ENCODE data around the gene CDC14A. TPM values are rescaled to one million over a fixed set of nuclear protein-coding genes. Genes with fewer than 3 reads are reported as not detected.
"Not testable (repeated sequence)": the region's sequence is repeated elsewhere in the genome, so short reads cannot be mapped to it uniquely, and the experiment has no call there.

Gene CDC14A, protein sequence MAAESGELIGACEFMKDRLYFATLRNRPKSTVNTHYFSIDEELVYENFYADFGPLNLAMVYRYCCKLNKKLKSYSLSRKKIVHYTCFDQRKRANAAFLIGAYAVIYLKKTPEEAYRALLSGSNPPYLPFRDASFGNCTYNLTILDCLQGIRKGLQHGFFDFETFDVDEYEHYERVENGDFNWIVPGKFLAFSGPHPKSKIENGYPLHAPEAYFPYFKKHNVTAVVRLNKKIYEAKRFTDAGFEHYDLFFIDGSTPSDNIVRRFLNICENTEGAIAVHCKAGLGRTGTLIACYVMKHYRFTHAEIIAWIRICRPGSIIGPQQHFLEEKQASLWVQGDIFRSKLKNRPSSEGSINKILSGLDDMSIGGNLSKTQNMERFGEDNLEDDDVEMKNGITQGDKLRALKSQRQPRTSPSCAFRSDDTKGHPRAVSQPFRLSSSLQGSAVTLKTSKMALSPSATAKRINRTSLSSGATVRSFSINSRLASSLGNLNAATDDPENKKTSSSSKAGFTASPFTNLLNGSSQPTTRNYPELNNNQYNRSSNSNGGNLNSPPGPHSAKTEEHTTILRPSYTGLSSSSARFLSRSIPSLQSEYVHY
- 13.1 and 20.6 TPM in 2 replicates for total RNA-seq

DNA sequence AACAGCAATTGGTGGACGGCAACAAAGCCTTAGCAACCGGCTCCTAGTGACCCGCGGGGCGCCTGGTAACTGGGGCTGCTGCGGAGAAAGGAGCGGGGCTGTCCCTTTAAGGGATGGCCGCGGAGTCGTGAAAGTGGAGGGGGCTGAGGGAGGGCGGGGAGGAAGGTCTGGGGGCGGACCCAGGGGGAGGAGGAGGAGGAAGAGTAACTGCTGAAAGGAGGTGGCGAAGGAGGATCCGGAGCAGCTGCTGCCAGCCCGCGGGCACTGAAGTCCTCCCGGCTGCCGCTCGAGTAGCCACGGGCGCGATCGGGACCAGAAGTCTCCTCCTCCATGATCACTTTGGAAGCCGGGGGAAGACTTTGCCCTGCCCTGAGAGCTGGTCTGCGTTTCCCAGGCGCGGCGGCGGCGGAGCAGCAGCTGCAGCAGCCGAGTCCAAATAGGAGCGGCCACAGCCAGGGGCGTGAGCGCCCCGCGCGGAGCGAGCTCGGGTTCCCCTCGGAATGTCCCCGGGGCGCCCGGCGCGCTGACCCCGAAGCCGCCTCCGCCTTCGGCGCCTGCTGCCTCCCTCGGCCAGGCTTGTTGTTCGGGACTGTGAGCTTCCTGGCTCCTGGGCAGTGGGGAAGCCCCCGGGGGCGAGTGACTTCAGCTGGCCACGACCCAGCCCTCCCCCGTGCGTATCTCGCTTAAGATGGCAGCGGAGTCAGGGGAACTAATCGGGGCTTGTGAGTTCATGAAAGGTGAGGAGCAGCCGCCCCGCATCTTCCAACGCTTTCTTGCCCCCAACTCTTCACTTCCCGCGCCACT is at the start of gene CDC14A:
Gene CDC14A (plus strand): TSS at position 240 of the 804 bp plus-strand sequence. CDS start 449 bp downstream, at position 689.
- DNase-seq: peak; percentile 97

DNA sequence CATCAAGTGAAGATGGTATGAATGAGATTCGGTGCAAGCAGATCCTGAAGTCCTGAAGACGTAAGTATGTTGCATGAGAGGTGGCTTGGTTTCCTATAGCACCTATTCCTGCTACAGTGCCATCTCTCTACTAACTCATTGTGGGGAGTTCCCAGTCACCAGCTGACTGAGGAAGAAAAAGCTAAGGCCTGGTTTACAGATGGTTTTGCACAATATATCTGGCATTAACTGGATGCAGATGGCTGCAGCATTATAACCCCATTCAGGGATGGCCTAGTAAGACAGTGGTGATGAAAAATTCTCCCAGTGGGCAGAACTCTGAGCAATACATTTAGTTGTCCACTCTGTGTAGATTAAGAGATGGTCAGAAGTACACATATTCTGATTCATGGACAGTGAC is 49.6 kb upstream of the CDC14A start:
- no peak for DNase-seq

DNA sequence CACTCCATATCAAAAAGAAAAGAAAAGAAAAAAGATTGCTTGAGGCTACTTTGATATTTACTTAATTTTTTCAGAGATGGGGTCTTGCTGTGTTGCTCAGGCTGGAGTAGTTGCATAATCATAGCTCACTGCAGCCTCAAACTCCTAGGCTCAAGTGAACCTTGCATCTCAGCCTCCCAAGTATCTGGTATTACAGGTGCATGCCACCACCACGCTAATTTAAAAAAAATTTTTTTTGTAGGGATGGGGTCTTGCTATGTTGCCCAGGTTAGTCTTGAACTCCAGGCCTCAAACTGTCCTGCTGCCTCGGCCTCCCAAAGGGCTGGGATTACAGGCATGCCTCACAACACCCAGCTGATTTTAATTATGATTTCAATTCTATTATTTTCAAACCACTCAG is 48.1 kb upstream of the CDC14A start:
- DNase-seq: no peak

DNA sequence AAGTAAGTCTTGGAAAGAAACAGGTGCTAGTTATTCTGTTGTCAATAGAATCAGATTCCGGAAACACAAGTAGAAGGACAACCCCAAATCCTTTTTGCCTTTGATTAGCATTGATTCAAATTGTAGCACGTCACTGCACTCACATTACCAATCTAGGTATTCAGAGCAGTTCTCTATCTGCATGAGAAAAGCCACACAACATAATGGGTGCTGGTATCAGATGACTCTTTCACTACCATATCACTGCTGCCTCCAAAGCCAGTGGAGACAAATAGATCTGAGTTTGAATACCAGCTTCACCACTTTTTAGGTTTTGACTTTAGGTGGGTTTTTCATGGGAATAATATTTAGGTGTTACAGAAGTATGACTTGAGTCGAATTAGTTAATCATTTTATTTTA is 47.4 kb upstream of the CDC14A start:
- DNase-seq: no peak

DNA sequence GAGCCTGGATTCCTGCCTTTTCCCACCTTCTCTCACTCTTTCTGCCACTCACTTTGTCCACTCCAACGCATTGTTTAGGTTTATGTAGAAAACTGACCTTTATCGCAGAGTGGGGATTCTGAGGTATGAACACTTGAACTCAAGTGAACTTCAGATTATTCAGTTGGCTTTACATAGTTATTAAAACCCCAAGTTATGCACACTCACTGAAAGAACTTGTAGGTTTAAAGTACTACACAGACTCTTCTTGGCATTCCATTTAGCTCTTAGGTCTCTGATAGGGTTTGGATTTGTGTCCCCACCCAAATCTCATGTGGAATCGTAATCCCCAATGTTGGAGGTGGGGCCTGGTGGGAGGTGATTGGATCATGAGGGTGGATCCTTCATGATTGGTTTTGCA is 46.4 kb upstream of the CDC14A start:
- no peak for DNase-seq

DNA sequence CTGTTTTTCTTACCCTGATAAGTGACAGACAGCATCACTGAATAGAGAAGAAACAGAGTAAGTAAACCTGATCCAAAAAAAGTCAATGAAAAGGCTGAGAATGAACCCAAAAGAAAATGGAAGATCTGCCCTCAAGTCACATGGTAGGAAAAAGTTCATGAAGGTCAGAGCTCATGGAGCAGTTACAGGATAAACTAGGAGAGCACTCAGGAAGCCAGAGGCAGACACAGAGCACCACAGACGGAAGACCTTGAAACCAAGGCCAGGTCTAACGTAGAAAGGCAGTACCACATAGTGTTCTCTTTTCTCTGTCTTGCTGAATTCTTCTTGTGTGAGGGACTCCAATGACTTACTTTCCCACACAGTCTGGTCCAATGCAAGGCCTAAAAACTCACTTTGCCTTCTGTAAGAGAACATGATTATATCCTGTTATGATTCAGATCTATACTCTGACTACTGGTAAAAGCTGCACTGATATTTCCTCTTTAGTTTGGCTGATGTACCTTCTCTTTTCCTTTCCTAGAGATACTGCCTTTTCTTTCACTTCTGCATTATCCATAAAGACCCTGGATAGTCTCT is 45.5 kb upstream of the CDC14A start:
- peak; percentile 75 for DNase-seq

DNA sequence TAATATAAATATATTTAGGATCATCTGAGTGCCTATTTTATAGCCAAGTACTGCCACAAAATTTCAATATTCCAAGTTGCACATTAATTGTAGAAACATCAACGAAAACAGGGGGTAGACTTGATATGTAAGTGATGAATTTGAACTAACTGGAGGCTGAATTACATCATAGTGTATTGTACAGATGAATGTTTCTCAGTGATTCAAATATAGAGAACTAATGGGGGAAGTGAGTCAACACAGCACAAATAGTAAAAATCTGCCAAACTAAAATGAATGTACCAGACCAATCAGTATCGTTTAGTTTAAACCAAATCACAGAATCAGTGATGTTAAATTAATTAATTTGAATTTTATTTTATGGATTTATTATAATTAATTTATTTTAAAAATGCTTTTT is 43.5 kb upstream of the CDC14A start:
- peak; percentile 81 for DNase-seq

DNA sequence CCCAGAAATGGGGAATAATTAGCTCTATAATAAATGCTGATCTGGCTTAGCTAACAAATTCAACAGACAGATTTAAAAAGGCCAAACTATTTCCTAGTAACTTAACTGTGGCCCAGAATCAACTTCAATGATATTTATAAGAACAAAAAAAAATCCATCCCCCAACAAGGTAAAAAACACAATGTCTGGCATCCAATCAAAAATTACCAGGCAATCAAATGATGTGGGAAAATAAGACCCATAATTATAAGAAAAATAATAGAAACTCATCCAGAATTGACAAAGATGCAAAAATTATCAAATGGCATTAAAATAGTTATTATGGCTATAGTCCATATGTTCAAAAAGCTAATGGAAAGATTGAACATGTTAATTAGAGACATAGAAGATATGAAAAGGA is 42.4 kb upstream of the CDC14A start:
- DNase-seq: no peak

DNA sequence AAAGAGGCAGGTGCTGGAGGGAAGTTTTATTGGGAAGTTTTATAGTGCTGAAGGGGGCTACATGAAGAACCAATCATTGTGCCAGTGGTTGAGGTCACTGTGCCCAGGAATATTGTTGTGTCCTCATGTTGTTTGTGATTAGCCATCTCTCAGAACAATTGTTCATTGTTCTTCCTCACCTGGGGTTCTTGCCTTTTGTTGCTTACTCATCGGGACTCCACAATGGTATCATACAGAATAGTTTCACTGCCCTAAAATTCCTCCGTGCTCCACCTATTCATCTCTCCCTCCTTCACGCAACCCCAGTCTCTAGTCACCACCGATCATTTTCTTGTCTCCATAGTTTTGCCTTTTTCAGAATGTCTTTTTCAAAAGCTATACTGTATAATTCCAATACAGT is 38.9 kb upstream of the CDC14A start:
- peak; percentile 23 for DNase-seq

DNA sequence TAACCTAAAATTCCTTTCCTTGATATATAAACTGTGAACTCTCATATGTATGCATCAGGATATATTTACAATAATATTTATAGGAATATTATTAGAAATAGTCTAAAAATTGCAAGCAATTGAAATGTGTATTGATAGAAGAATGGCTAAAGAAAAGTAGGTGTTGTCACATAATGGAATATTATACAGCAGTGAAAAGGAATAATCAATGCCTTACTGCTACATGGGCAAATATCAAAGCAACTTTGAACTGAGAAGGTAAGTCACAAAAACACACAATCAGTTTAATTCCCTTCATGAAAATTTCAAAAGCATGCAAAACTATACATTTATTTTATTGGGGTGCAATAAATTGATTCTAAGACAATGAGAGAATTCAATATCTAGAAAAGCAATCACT is 35.7 kb upstream of the CDC14A start:
- DNase-seq: no peak

DNA sequence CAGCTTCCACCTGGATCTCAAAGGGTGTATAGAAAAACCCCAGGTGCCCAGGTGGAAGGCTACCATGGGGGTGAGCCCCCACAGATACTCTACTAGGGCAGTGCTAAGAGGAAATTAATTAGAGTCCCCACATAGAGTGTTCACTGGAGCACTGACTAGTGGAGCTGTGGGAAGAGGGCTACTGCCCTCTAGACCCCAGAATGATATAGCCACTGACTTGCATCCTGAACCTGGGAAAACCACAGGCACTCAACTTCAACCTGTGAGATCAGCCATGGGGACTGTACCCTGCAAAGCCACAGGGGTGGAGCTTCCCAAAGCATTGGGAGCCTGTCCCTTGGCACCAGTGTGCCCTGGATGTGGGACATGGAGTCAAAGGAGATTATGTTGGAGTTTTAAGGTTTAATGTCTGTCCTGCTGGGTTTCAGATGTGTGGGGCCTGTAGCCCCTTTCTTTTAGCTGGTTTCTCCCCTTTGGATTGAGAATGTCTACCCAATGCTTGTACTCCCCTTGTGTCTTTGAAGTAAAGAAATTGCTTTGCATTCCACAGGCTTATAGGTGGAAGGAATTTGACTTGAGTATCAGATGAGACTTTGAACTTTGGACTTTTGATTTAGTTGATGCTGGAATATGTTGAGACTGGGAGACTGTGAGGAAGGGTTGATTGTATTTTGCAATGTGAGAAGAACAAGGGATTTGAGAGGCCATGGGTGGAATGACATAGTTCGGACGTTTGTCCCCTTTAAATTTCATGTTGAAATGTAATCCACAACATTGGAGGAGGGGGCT is 31.8 kb upstream of the CDC14A start:
- DNase-seq: no peak

DNA sequence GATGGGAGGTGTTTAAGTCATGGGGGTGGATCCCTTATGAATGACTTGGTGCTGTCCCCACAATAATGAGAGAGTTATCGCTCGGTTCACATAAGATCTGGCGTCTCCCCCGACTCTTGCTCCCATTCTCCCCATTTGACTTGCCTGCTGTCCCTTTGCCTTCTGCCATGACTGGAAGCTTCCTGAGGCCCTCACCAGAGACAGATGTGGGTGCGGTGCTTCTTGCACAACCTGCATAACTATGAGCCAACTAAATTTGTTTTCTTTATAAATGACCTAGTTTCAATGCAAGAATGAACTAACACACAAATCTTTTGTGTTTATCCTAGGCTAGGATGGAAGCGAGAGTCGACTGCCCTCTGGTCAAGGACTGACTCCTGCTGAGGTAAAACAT is 31.2 kb upstream of the CDC14A start:
- no peak for DNase-seq

DNA sequence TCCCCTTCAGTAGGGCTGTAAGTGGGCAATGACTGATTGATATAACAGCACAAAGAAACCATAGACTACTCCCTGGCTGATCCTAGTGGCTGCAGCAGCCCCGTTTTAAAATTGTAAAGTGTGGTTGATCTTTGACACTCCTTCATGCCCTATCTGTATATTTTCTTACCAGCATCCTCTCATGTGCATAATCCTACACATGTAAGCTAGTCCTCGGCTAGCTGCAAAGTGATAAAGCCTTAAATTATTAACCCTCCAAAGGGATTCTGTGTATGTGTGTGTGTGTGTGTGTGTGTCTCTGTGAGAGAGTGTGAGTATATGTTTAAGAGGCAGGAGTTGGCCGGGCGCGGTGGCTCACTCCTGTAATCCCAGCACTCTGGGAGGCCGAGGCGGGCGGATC is 30.8 kb upstream of the CDC14A start:
- no peak for DNase-seq

DNA sequence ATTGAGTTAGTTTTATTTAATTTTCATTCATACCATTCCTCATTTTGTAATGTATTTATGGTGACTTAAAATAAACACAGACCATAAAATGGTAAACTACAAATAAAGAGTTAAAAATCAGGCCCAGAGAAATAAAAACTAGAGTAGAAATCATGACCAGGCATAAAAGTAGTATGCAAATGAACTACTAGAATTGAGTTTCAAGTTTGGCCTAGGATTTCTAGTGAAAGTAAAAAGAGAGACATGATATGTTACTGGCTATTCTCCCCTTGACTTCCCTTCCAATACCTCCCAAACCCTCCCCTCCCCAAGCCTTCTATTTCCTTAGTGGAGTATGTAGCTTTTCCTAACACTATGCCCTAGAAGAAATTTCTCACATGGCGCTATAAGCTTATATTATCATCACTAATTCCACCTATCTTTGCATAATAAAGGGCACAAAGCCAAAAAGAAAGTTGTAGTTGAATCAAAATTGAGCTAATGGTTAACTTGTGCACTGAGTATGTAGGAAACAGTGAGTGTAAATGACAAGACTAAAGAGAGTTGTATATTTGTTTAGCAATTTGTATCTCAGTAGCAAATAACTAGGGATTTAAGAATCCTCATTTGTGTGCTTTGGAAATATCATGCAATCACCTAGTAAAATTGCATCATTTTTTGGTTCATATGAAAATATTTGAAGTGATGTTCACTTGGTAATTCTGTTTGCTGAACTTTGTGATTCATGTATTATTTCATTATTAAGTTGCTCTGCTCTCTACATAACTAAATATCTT is 29.7 kb upstream of the CDC14A start:
- DNase-seq: no peak

DNA sequence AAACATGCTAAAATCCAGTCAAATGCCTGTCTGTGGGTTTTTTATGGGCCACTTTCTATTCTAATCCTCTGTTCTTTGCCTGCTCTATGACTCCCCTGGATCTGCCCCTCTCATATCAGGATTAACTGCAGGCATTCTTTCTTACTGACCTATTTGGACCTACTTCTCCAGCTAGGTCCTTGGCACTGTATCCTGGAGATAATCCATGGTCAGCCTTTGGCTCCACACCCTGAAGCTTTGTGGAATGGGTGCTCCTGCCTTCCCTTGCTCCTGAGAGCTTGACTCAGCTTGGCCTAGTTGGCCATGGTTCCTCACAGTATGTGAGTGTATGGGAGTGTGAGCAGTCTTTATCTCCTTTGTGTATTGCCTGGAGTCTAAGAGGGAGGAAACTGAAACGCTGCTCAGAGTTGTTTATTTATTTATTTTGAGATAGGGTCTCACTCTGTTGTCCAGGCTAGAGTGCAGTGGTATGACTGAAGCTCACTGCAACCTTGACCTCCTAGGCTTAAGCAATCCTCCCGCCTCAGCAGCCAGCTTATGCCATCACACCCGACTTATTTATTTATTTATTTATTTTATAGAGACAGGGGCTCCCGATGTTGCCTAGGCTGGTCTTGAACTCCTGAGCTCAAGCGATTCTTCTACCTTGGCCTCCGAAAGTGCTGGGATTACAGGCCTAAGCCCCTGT is 28.7 kb upstream of the CDC14A start:
- DNase-seq: no peak

DNA sequence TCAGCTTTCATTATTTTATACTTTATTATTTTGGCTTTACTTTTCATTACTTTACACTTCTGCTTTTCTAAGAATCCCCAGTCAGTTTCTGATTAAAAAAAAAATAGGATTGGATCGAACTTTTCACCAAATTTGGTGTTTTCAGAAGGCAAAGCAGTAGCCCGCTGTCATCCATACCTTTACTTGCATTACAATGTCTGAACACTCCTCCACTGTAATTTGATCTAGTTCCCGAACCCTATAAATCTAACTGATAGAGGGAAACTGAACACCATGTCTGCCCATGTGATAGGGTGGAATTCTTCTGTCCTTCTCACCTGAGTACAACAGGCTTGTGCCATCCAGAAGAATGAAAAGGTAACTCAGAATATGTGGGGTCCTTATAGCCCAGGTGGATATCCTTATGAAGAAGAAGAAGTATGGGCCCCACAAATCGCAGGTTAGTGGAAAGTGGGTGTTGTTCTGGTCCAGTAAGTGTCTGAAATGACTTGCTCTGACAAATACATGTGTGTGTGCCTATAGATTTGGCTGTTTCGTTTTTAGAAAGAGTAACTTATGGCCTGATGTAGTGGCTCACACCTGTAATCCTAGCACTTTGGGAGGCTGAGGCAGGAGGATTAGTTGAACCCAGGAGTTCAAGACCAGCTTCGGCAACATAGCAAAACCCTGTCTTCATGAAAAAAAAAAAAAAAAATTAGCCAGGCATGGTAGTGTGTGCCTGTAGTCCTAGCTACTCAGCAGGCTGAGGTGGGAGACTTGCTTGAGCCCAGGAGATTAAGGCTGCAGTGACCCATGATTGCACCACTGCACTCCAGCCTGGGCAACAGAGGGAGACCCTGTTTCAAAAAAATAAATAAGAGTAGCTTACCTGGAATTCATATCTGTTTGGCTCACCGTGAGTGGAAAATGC is 26.6 kb upstream of the CDC14A start:
- no peak for DNase-seq

DNA sequence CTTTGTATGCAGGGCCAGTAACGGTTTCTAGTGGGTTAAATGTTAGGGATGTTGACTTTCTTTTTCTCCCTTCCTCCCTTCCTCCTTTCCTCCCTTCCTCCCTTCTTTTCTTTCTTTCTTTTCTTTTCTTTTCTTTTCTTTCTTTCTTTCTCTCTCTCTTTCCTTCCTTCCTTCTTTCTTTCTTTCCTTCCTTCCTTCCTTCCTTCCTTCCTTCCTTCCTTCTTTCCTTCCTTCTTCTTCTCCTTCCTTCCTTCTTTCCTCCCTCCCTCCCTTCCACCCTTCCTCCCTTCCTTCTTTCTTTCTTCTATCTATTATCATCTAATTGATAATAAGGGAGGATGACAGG is 26.0 kb upstream of the CDC14A start:
- not testable (repeated sequence) for DNase-seq

DNA sequence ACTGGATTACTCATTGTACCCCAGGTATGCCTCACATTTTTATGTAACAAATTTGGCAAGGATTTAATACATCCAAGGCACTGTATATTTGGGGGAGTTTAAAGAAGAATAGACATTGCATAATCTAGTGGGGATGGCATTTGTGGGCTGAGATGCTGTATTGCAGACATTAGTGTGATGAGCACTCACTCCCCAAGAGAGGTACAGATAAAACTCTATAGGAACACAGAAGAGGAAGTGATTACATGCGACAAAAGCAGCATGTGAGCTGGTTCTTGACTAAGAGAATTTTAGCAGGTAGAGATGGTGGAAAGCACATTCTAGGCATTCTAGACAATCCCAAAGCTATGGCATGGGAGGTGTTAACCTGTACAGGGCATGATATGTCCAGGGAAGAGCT is 24.2 kb upstream of the CDC14A start:
- no peak for DNase-seq

DNA sequence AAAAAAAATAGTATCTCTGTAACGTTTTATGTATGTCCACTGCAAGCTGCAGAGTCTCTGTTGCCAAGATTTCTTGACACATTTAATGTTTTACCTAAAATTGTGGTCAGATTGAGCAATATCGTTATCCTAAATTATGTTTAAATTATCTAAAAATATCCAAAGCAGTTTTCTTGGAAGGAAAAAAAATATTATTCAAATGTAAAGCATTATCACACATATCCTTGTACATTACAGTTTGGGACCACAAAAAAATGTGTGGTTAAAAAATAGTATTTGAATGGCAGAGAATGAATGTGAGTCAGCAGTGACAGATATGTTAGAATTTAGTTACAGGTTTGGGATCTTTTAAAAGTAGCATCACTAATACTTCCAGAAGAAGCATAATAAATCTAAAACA is 21.2 kb upstream of the CDC14A start:
- not testable (repeated sequence) for DNase-seq

DNA sequence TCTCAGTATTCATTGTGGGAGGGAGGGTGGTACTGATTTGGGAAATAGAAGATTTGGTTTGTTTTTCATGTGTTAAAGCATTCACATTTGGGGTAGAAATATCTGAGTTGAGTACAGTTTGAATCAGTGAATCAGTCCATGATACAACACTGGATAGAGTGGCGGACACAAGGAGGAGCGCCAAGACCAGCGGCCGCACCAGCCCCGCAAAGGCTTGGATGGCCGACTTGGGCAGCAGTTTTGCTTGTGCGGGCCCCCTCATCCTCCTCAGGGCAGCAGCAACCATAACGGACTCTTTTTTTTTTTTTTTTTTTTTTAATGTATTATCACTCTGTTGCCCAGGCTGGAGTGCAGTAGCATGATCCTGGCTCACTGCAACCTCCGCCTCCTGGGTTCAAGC is 20.0 kb upstream of the CDC14A start:
- DNase-seq: no peak
